ENCODE measurements around the gene OPRM1. TPM values are rescaled to one million over a fixed set of nuclear protein-coding genes. Genes with fewer than 3 reads are reported as not detected.

OPRM1 gene
- total and polyA plus RNA-seq, 2 of the 8 experiments (the other 6 are each of a cell fraction or from before 2014, with no cell fraction given) = not detected

- TF ChIP-seq CHD7 (IDR thresholded peaks at IDR 0.05; ENCODE audit: insufficient replicate concordance, low read length) (no peak), TBP (IDR thresholded peaks at IDR 0.05; ENCODE audit: low read depth, low read length) (no peak), SUZ12 (IDR thresholded peaks at IDR 0.05; ENCODE audit: low read length) (no peak)
These were observed 195.2 kb downstream of the OPRM1 start (continued) for GRCh38 chr6:154234019-154234772.

All from H1 (cell line).